ENCODE results near the gene GPR137B. TPM values are rescaled to one million over a fixed set of nuclear protein-coding genes. Genes with fewer than 3 reads are reported as not detected.

Gene GPR137B
- total RNA-seq, 1 experiment from 2014 or later, result 7.6 TPM

GRCh38 chr1:236108027-236108648 is 34.2 kb upstream of the GPR137B start:
- Histone ChIP-seq H3K4me3 (no peak overlapping the region), H3K4me1 (no peaks in the 10 kb centered on the region)
- no peak for DNase-seq

DNA sequence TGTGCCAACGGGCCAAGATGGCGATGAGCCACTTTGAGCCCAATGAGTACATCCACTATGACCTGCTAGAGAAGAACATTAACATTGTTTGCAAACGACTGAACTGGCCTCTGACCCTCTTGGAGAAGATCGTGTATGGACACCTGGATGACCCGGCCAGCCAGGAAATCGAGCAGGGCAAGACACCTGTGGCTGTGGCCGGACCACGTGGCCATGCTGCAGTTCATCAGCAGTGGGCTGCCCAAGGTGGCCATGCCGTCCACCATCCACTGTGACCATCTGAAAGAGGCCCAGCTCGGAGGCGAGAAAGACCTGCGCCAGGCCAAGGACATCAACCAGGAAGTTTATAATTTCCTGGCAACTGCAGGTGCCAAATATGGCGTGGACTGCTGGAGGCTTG is 32.2 kb upstream of the GPR137B start:
- H3K27me3 ChIP-seq, result no peaks in the 10 kb centered on the region
- H3K9me3 ChIP-seq (replicated peaks), result no peaks in the 10 kb centered on the region
- no peaks in the 10 kb centered on the region for H3K4me1 ChIP-seq
- H3K36me3 ChIP-seq, result no peaks in the 10 kb centered on the region
- H3K4me3 ChIP-seq, result no peak overlapping the region
- H3K27ac ChIP-seq, result no peak overlapping the region
- DNase-seq, result no peak

More at GRCh38 chr1:236108027-236108648, 34.2 kb upstream of the GPR137B start:
- Histone ChIP-seq H3K36me3 (no peaks in the 10 kb centered on the region), H3K27ac (no peak overlapping the region), H3K9me3 (replicated peaks) (no peaks in the 10 kb centered on the region), H3K27me3 (no peaks in the 10 kb centered on the region)

- H3K4me3 ChIP-seq, result no peak overlapping the region
- H3K36me3 ChIP-seq, result no peaks in the 10 kb centered on the region
- H3K27ac ChIP-seq, result no peak overlapping the region
- H3K27me3 ChIP-seq, result no peaks in the 10 kb centered on the region
- H3K4me1 ChIP-seq, result no peaks in the 10 kb centered on the region
- no peaks in the 10 kb centered on the region for H3K9me3 ChIP-seq (replicated peaks)
- DNase-seq, result no peak
Measured at GRCh38 chr1:236111527-236112331, 30.6 kb upstream of the GPR137B start.

DNA sequence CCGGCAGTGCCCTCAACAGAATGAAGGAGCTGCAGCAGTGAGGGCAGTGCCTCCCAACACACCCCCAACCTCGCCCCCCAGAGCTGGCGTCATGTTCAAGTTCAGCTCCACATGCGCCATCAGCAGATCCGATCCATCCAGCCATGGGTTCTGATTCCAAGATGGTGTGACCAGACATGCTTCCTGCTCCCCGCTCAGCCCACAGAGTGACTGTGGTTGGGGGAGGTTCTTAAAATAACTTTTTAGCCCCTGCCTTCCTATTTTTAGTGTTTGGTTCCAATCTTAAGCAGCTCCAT is 30.1 kb upstream of the GPR137B start:
- no peaks in the 10 kb centered on the region for H3K36me3 ChIP-seq
- DNase-seq, result no peak
- no peaks in the 10 kb centered on the region for H3K4me1 ChIP-seq
- no peaks in the 10 kb centered on the region for H3K9me3 ChIP-seq (replicated peaks)
- no peak overlapping the region for H3K27ac ChIP-seq
- H3K27me3 ChIP-seq, result no peaks in the 10 kb centered on the region
- no peak overlapping the region for H3K4me3 ChIP-seq

- no peak for DNase-seq
- no peak overlapping the region for H3K27ac ChIP-seq
- H3K36me3 ChIP-seq, result no peaks in the 10 kb centered on the region
- H3K4me1 ChIP-seq, result no peaks in the 10 kb centered on the region
- no peak overlapping the region for H3K4me3 ChIP-seq
- H3K27me3 ChIP-seq, result no peaks in the 10 kb centered on the region
- H3K9me3 ChIP-seq (replicated peaks), result no peaks in the 10 kb centered on the region
Measured at GRCh38 chr1:236113324-236114032, 28.9 kb upstream of the GPR137B start.

- Histone ChIP-seq H3K9me3 (replicated peaks) (no peaks in the 10 kb centered on the region), H3K27me3 (no peaks in the 10 kb centered on the region), H3K4me3 (no peak overlapping the region), H3K36me3 (no peaks in the 10 kb centered on the region), H3K27ac (no peak overlapping the region), H3K4me1 (no peaks in the 10 kb centered on the region)
- DNase-seq, result no peak
Measured at GRCh38 chr1:236114076-236114747, 28.1 kb upstream of the GPR137B start.

- DNase-seq, result no peak
- no peaks in the 10 kb centered on the region for H3K9me3 ChIP-seq (replicated peaks)
- no peak overlapping the region for H3K27ac ChIP-seq
- no peak overlapping the region for H3K4me3 ChIP-seq
- H3K27me3 ChIP-seq, result no peaks in the 10 kb centered on the region
- no peaks in the 10 kb centered on the region for H3K4me1 ChIP-seq
- H3K36me3 ChIP-seq, result no peaks in the 10 kb centered on the region
Measured at GRCh38 chr1:236117710-236118109, 24.6 kb upstream of the GPR137B start.

- Histone ChIP-seq H3K4me1 (no peaks in the 10 kb centered on the region), H3K36me3 (no peaks in the 10 kb centered on the region), H3K9me3 (replicated peaks) (no peaks in the 10 kb centered on the region), H3K27me3 (no peaks in the 10 kb centered on the region), H3K27ac (no peak overlapping the region), H3K4me3 (no peak overlapping the region)
- DNase-seq, result no peak
Measured at GRCh38 chr1:236119943-236120484, 22.3 kb upstream of the GPR137B start.

DNA sequence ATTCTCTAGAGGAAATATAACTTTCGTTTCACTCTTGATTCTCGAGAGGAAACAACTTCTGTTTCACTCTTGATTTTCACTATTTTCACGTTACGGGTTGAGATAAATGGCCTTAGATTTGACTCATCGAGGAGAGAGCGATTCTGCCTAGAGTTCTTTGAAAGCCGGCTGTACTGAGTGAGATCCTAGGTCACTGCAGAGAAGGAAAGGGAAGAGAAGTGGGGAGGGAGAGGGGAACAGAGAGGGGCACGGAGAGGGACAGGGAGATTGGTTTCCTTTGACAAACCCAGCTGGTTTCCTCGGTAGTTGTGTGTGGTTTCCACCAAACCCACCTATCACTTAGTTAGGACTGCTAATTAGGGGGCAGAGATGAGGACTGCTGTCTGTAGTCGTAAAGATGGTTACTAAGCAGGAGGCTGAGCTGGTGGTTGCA is 21.6 kb upstream of the GPR137B start:
- no peaks in the 10 kb centered on the region for H3K27me3 ChIP-seq
- no peaks in the 10 kb centered on the region for H3K36me3 ChIP-seq
- H3K9me3 ChIP-seq (replicated peaks), result no peaks in the 10 kb centered on the region
- H3K4me1 ChIP-seq, result no peaks in the 10 kb centered on the region
- no peak overlapping the region for H3K27ac ChIP-seq
- H3K4me3 ChIP-seq, result no peak overlapping the region
- no peak for DNase-seq

- no peak for DNase-seq
- H3K4me1 ChIP-seq, result no peaks in the 10 kb centered on the region
- no peaks in the 10 kb centered on the region for H3K9me3 ChIP-seq (replicated peaks)
- no peaks in the 10 kb centered on the region for H3K27me3 ChIP-seq
- no peak overlapping the region for H3K4me3 ChIP-seq
- H3K36me3 ChIP-seq, result no peaks in the 10 kb centered on the region
- no peak overlapping the region for H3K27ac ChIP-seq
Measured at GRCh38 chr1:236122176-236122575, 20.2 kb upstream of the GPR137B start.

DNA sequence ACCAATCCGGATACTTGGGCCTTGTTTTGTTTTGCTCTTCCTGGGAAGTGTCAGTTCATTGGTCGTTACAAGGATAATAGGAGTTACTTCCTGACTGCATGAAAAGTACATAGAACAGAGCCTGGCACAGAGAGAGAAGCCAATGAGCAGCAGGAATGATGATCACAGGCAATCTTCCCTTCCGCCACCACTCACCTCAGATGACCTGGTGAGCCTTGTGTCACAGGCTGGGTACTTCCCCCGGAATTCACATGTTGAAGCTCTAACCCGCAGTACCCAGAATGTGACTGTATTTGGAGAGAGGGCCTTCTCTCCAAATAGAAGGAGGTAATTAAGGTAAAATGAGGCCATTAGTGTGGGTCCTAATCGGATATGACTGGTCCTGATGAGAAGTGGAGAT is 18.8 kb upstream of the GPR137B start:
- Histone ChIP-seq H3K4me1 (no peaks in the 10 kb centered on the region), H3K27ac (no peak overlapping the region), H3K27me3 (no peaks in the 10 kb centered on the region), H3K9me3 (replicated peaks) (no peaks in the 10 kb centered on the region), H3K4me3 (no peak overlapping the region), H3K36me3 (no peaks in the 10 kb centered on the region)
- no peak for DNase-seq

GRCh38 chr1:236124965-236125364 is 17.4 kb upstream of the GPR137B start:
- Histone ChIP-seq H3K4me3 (no peak overlapping the region), H3K27ac (no peak overlapping the region), H3K36me3 (no peaks in the 10 kb centered on the region), H3K9me3 (replicated peaks) (no peaks in the 10 kb centered on the region), H3K27me3 (no peaks in the 10 kb centered on the region), H3K4me1 (no peaks in the 10 kb centered on the region)
- DNase-seq, result peak in 1 of 2 experiments; percentile 15

DNA sequence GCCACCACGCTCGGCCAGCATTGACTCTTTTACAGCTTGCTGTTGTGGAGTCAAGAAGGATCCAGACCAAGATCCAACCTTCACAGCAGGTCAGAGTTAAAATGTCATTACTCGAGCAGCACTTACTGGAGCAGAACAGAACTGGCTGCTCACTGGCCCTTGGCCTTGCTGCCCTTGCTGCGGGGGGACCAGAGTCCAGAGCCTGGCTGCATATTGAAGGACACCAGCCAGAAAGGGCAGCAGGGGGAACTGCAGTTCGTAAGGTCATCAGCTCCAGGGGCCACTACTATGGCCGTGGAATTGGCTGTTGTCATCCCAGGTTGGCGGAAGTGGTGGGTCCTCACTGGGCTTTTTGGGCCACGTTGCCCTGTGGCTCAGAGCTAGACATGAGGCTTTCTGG is 15.3 kb upstream of the GPR137B start:
- Histone ChIP-seq H3K9me3 (replicated peaks) (no peaks in the 10 kb centered on the region), H3K4me3 (no peak overlapping the region), H3K27ac (no peak overlapping the region), H3K4me1 (no peaks in the 10 kb centered on the region), H3K27me3 (no peaks in the 10 kb centered on the region), H3K36me3 (no peaks in the 10 kb centered on the region)
- DNase-seq, result no peak

DNA sequence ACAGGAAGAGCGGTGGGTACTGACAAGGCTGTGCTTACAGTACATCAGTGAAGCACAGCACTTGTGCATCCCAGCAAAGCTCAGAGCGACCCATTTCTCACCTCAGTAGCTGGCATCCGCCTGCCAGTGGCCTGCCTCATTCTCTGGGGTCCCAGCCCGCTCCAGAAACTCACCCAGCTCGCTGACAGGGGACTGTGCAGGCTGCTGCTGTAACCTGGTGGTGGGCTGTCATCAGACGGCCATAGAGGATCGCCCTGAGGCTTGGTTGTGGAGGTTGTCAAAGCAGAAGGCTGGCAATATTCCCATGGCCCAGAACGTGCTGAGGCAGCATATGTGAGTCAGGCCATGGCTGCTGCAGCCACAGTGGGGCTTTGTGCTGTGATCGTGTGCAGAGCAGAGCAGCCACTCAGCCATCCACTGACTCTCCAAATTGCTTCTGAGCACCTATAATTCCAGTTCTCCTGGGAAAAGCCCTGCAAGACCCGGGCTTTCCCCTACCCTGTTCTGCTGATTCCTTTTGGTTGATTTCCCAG is 13.6 kb upstream of the GPR137B start:
- Histone ChIP-seq H3K36me3 (no peaks in the 10 kb centered on the region), H3K9me3 (replicated peaks) (no peaks in the 10 kb centered on the region), H3K27me3 (no peaks in the 10 kb centered on the region), H3K27ac (no peak overlapping the region), H3K4me3 (no peak overlapping the region), H3K4me1 (no peaks in the 10 kb centered on the region)
- no peak for DNase-seq
